DLD1 (cell line): Measurements from ENCODE around the gene SH3RF2.
"Not testable (repeated sequence)": the region's sequence is repeated elsewhere in the genome, so short reads cannot be mapped to it uniquely, and the experiment has no call there.

Experiments
- in situ Hi-C: cut with HindIII; loops from 2 replicates; pipeline ENCODE4 v1.10.0; 2017; ENCODE audit warnings: low sequenced_read_pairs

SH3RF2 gene

GRCh38 chr5:145936401-145937131 lies at the start of gene SH3RF2:
Gene SH3RF2, plus strand, starts transcription at chr5:145936578. Its CDS starts 1,351 bp downstream, at chr5:145937929.
- in situ Hi-C loops = loop anchor here (5.0 kb wide), 1 partner anchor 51 kb away; no protein-coding TSS in a partner anchor

GRCh38 chr5:145887217-145887616 lies 49.2 kb upstream of the SH3RF2 start:
- in situ Hi-C loops = no loop called here

- in situ Hi-C loops = no loop called here
These were observed 48.3 kb upstream of the SH3RF2 start for GRCh38 chr5:145887976-145888574.

- in situ Hi-C loops = no loop called here
These were observed 46.8 kb upstream of the SH3RF2 start for GRCh38 chr5:145889611-145890010.

- in situ Hi-C loops = not testable (repeated sequence)
These were observed 45.0 kb upstream of the SH3RF2 start for GRCh38 chr5:145891378-145891777.

- in situ Hi-C loops = no loop called here
These were observed 38.2 kb upstream of the SH3RF2 start for GRCh38 chr5:145898171-145898570.

- in situ Hi-C loops = no loop called here
These were observed 34.0 kb upstream of the SH3RF2 start for GRCh38 chr5:145902421-145902820.

GRCh38 chr5:145903113-145903512 lies 33.3 kb upstream of the SH3RF2 start:
- in situ Hi-C loops = no loop called here

GRCh38 chr5:145903867-145904266 lies 32.5 kb upstream of the SH3RF2 start:
- in situ Hi-C loops = no loop called here

- in situ Hi-C loops = no loop called here
These were observed 31.6 kb upstream of the SH3RF2 start for GRCh38 chr5:145904743-145905142.

- in situ Hi-C loops = no loop called here
These were observed 30.0 kb upstream of the SH3RF2 start for GRCh38 chr5:145906401-145906800.

GRCh38 chr5:145908206-145908960 lies 28.0 kb upstream of the SH3RF2 start:
- in situ Hi-C loops = no loop called here

- in situ Hi-C loops = no loop called here
These were observed 25.2 kb upstream of the SH3RF2 start for GRCh38 chr5:145911164-145911563.

- in situ Hi-C loops = no loop called here
These were observed 24.4 kb upstream of the SH3RF2 start for GRCh38 chr5:145912019-145912418.

GRCh38 chr5:145912594-145912993 lies 23.8 kb upstream of the SH3RF2 start:
- in situ Hi-C loops = no loop called here

GRCh38 chr5:145913701-145914100 lies 22.7 kb upstream of the SH3RF2 start:
- in situ Hi-C loops = no loop called here

GRCh38 chr5:145915970-145916638 lies 20.3 kb upstream of the SH3RF2 start:
- in situ Hi-C loops = no loop called here

GRCh38 chr5:145917288-145917687 lies 19.1 kb upstream of the SH3RF2 start:
- in situ Hi-C loops = no loop called here

- in situ Hi-C loops = no loop called here
These were observed 18.0 kb upstream of the SH3RF2 start for GRCh38 chr5:145918397-145918796.

- in situ Hi-C loops = no loop called here
These were observed 17.0 kb upstream of the SH3RF2 start for GRCh38 chr5:145919413-145919812.

- in situ Hi-C loops = no loop called here
These were observed 15.7 kb upstream of the SH3RF2 start for GRCh38 chr5:145920542-145921210.
